K562 treated with DMSO at 1 percent for 12 hours (cell line): ENCODE measurements around the gene MT1F. TPM values are rescaled to one million over a fixed set of nuclear protein-coding genes. Genes with fewer than 3 reads are reported as not detected.

Experiments used
- total RNA-seq: library from RNA; unstranded; fragments of 300-600 nt; gene quantifications from 2 replicates; pipeline ENCODE4 v1.2.3, GENCODE V29; 2022; ENCODE audit not compliant: insufficient read depth

The MT1F gene
- total RNA-seq = not detected in 2 replicates

GRCh38 chr16:56657555-56658326 lies at the start of gene MT1F:
TSS of gene MT1F (plus strand) at chr16:56657959. CDS start at chr16:56658059, 100 bp downstream.

GRCh38 chr16:56608043-56608875 lies 49.5 kb upstream of the MT1F start, which contains the start of gene MT2A:
TSS of gene MT2A (plus strand) at chr16:56608584. CDS start at chr16:56608656, 72 bp downstream.

DNA sequence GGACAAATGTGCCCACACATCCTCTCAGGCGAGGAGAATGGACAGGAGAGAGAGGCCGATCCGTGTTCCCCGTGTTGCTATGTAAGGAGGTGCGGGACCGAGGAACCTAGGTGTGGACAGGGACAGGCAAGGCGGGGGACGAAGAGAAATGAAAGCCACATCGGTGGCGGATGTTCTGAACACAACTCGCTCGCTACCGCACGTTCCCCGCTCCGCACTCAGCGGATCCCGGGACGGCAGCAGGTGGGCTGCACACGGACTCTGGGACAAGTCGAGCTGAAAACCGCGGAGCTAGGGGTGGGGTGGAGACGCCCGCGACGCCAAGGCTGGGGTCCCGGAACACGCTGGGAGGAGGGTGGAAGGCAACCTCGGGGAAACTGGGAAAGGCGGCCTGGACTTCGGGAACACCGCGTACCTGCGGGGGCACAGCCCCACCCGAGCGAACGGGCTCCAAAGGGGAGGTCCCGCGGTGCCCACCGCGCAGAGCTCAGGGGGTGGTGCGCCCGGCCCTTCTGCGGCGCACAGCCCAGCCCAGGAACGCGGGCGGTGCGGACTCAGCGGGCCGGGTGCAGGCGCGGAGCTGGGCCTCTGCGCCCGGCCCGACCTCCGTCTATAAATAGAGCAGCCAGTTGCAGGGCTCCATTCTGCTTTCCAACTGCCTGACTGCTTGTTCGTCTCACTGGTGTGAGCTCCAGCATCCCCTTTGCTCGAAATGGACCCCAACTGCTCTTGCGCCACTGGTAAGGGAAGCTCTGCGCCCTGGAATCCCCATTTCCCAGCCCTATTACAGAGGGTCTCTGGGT lies 32.4 kb upstream of the MT1F start, which contains the start of gene MT1E:
Gene MT1E, plus strand, starts transcription at position 642 of the 803 bp plus-strand sequence. Its CDS starts 71 bp downstream, at position 713.

GRCh38 chr16:56632156-56632847 lies 25.5 kb upstream of the MT1F start, which contains the start of gene MT1M:
TSS of gene MT1M (plus strand) at chr16:56632659. CDS start at chr16:56632732, 73 bp downstream.

DNA sequence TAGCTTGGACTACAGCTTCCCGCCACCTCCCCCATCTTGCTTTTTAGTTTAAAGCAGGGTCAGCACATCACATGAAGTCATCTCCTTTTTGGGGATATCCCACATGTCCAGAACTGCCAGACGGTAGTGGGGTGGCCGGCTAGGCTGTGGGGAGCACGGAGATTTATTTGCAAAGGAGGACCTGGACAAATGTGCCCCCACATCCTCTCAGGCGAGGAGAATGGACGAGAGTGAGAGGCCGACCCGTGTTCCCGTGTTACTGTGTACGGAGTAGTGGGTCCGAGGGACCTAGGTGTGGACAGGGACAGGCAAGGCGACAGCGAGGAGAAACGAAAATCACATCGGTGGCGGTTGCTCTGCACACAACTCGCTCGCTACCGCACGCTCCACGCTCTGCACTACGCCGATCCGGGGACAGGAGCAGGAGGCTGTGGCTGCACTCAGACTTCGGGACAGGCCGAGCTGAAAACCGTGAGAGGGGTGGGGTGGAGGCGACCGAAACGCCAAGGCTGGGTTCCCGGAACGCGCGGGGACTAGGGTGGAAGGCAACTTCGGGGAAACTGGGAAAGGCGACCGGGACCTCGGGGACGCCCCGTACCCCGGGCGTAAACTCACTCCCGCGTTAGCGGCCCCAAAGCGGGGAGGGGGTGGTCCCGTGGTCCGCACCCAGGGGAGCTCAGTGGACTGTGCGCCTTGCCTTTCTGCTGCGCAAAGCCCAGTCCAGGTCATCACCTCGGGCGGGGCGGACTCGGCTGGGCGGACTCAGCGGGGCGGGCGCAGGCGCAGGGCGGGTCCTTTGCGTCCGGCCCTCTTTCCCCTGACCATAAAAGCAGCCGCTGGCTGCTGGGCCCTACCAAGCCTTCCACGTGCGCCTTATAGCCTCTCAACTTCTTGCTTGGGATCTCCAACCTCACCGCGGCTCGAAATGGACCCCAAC lies 19.7 kb upstream of the MT1F start, which contains the start of gene MT1A:
Gene MT1A, plus strand, starts transcription at position 853 of the 937 bp plus-strand sequence. Its CDS starts 73 bp downstream, at position 926.

DNA sequence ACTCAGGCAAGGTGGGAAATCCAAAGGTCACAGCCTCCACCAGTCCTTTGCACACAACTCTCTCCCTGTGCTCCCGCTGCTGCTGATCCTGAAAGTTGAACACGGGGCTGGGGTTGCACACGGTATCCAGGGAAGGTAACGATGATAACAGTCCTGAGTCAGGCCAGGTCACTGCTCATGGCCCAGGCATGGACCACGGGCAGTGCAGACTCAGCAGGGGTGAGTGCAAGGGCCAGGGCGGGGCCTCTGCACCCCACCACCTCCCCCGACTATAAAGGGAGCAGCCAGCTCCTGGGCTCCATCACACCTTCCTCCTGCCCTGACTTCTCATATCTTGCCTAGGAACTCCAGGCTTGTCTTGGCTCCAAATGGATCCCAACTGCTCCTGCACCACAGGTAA lies 6.2 kb upstream of the MT1F start, which contains the start of gene MT1B:
Gene MT1B, plus strand, starts transcription at position 301 of the 400 bp plus-strand sequence. Its CDS starts 68 bp downstream, at position 369.

GRCh38 chr16:56667581-56668571 lies 10.1 kb downstream of the MT1F start, which contains the start of gene MT1G:
TSS of gene MT1G (minus strand) at chr16:56668065. CDS start at chr16:56667993, 72 bp downstream.

GRCh38 chr16:56669005-56669839 lies 11.5 kb downstream of the MT1F start, which contains the start of gene MT1H:
TSS of gene MT1H (plus strand) at chr16:56669814. CDS start at chr16:56669885, 71 bp downstream.

GRCh38 chr16:56681939-56682702 lies 24.4 kb downstream of the MT1F start, which contains the start of gene MT1X:
TSS of gene MT1X (plus strand) at chr16:56682470. CDS start at chr16:56682541, 71 bp downstream.

Other genes with a start within 250 kb of the MT1F start
- 80.8 and 114 TPM in 2 replicates for gene AMFR, start 232.4 kb upstream of the MT1F start, total RNA-seq
- 50.5 and 50.7 TPM in 2 replicates for gene NUDT21, start 206.6 kb upstream of the MT1F start, total RNA-seq
- gene OGFOD1, start 206.4 kb upstream of the MT1F start, total RNA-seq = 13.1 and 23.9 TPM in 2 replicates
- gene BBS2, start 137.9 kb upstream of the MT1F start, total RNA-seq = 11.7 and 17.8 TPM in 2 replicates
- gene MT4, start 92.9 kb upstream of the MT1F start, total RNA-seq = not detected in 2 replicates
- gene MT3, start 68.4 kb upstream of the MT1F start, total RNA-seq = not detected in 2 replicates
- gene MT2A, start 49.4 kb upstream of the MT1F start, total RNA-seq = 28.0 and 34.8 TPM in 2 replicates
- gene MT1E, start 32.2 kb upstream of the MT1F start, total RNA-seq = not detected in 2 replicates
- not detected in 2 replicates for gene MT1M, start 25.3 kb upstream of the MT1F start, total RNA-seq
- gene MT1A, start 19.3 kb upstream of the MT1F start, total RNA-seq = not detected in 2 replicates
- not detected in 2 replicates for gene MT1B, start 6.1 kb upstream of the MT1F start, total RNA-seq
- gene MT1G, start 10.1 kb downstream of the MT1F start, total RNA-seq = not detected in 2 replicates
- gene MT1H, start 11.9 kb downstream of the MT1F start, total RNA-seq = not detected in 2 replicates
- gene MT1X, start 24.5 kb downstream of the MT1F start, total RNA-seq = 16.4 and 18.1 TPM in 2 replicates
- 49.1 and 76.9 TPM in 2 replicates for gene NUP93, start 72.2 kb downstream of the MT1F start, total RNA-seq
- not detected in 2 replicates for gene SLC12A3, start 207.2 kb downstream of the MT1F start, total RNA-seq